ENCODE measurements around the gene ETS2. TPM values are rescaled to one million over a fixed set of nuclear protein-coding genes. Genes with fewer than 3 reads are reported as not detected.

Gene ETS2
- 20.7 TPM for polyA plus RNA-seq (2013, experiment 1 of 2)
- 19.6 TPM for polyA plus RNA-seq (2013, experiment 2 of 2)

GRCh38 chr21:38805328-38806152, at the start of gene ETS2:
TSS of gene ETS2 (plus strand) at chr21:38805929. CDS start at chr21:38810035, 4,106 bp downstream.
- H3K27me3 ChIP-seq (ENCODE audit: insufficient read depth, low read length): peaks cover 15% of the 10 kb centered on the region; the same call in 1 of the 2 replicates
- peak within 1 kb of the TSS; percentile 65 for H3K4me3 ChIP-seq (ENCODE audit: low read length)
- H3K9me3 ChIP-seq (ENCODE audit: insufficient read depth, low read depth, low read length): no peaks in the 10 kb centered on the region
- under 1% methylated on average over 76 of the region's 76 CpGs for WGBS
- peaks cover 36% of the 10 kb centered on the region for H3K4me1 ChIP-seq (ENCODE audit: insufficient read depth, low read length)
- H3K9ac ChIP-seq (ENCODE audit: low read depth, low read length): peak within 1 kb of the TSS; percentile 72
- H3K36me3 ChIP-seq (ENCODE audit: insufficient read depth, low read length): peaks cover 10% of the 10 kb centered on the region
- peak within 1 kb of the TSS; percentile 73 for H3K27ac ChIP-seq (ENCODE audit: low read depth, low read length)

GRCh38 chr21:38756746-38757145, 49.0 kb upstream of the ETS2 start:
- Histone ChIP-seq H3K4me1 (ENCODE audit: insufficient read depth, low read length) (peaks cover 5% of the 10 kb centered on the region; the same call in 1 of the 2 replicates), H3K27me3 (ENCODE audit: insufficient read depth, low read length) (peaks cover 21% of the 10 kb centered on the region), H3K9ac (ENCODE audit: low read depth, low read length) (no peak overlapping the region), H3K36me3 (ENCODE audit: insufficient read depth, low read length) (no peaks in the 10 kb centered on the region), H3K4me3 (ENCODE audit: low read length) (no peak overlapping the region), H3K27ac (ENCODE audit: low read depth, low read length) (no peak overlapping the region), H3K9me3 (ENCODE audit: insufficient read depth, low read depth, low read length) (no peaks in the 10 kb centered on the region)
- WGBS: 94% methylated on average over 2 of the region's 3 CpGs

DNA sequence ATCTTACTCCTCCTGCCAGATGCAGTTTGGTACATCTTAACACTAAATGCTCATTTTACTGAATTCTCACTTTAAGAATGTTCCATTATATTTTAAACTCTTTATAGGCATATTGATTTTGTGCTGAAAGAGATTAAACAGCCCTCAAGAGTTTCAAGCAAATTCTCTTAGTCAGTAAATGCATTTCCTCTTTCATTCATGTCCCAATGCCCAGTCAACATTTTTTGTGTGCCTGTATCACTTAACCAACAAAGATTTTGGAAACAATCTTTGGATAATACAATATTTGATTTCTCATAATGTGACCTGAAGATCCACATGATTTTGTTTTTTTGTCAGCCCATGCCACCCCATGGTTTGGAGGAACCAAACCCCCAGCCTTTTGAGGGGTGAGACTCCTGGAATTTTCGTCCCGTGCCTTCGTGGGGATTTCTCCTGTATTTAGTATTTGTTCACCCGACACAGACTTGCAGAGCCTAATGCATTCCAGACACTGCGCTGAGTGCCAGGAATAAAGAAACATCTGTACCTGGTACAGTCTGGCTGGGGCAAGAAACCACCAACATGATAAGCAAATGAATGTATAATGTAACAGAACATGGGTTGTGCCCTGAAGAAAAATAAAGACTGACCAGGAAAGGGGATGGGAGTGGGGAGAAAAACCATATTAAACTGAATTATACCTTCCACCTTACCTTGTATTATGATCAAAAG, 47.1 kb upstream of the ETS2 start:
- peaks cover 22% of the 10 kb centered on the region for H3K27me3 ChIP-seq (ENCODE audit: insufficient read depth, low read length)
- H3K36me3 ChIP-seq (ENCODE audit: insufficient read depth, low read length): no peaks in the 10 kb centered on the region
- H3K9ac ChIP-seq (ENCODE audit: low read depth, low read length): no peak overlapping the region
- 95% methylated on average over 5 of the region's 5 CpGs for WGBS
- H3K9me3 ChIP-seq (ENCODE audit: insufficient read depth, low read depth, low read length): no peaks in the 10 kb centered on the region
- no peak overlapping the region for H3K27ac ChIP-seq (ENCODE audit: low read depth, low read length)
- no peak overlapping the region for H3K4me3 ChIP-seq (ENCODE audit: low read length)
- peaks cover 5% of the 10 kb centered on the region; the same call in 1 of the 2 replicates for H3K4me1 ChIP-seq (ENCODE audit: insufficient read depth, low read length)

- no peaks in the 10 kb centered on the region for H3K9me3 ChIP-seq (ENCODE audit: insufficient read depth, low read depth, low read length)
- WGBS: 93% methylated on average over 6 of the region's 6 CpGs
- H3K9ac ChIP-seq (ENCODE audit: low read depth, low read length): no peak overlapping the region
- no peaks in the 10 kb centered on the region for H3K36me3 ChIP-seq (ENCODE audit: insufficient read depth, low read length)
- no peak overlapping the region for H3K27ac ChIP-seq (ENCODE audit: low read depth, low read length)
- peaks cover 5% of the 10 kb centered on the region; the same call in 1 of the 2 replicates for H3K4me1 ChIP-seq (ENCODE audit: insufficient read depth, low read length)
- H3K4me3 ChIP-seq (ENCODE audit: low read length): no peak overlapping the region
- peaks cover 22% of the 10 kb centered on the region for H3K27me3 ChIP-seq (ENCODE audit: insufficient read depth, low read length)
Measured at GRCh38 chr21:38759413-38759812, 46.3 kb upstream of the ETS2 start.

DNA sequence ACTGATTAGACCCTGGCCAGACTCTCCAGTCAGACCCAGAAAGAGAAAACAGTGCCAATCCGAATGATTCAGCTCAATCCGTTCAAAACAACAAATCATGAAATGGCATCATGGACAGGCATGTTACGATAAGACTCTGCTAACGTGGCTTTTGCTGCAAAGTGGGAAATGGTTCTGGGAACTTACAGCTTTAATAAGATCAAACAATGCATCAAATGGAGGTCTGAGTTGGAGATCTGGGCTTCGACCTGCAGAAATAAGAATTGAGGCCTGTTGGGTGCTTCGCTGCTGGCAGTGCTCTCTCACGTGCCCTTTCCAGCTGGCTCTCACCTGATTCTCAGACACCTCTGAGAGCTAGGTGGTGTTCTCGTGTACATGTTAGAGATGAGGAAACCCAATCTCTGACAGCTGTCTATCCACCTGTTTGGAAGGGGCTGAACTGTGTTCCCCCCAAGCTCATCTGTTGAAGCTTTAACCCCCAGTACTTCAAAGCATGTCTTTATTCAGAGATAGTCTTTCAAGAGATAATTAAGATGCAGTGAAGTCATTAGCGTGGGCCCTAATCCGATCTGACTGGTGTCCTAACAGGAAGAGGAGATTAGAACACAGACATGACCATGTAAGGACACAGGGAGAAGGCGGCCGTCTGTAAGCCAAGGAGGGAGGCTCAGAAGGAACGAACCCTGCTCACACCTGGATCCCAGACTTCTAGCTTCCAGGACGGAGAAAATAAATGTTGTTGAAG, 45.5 kb upstream of the ETS2 start:
- Histone ChIP-seq H3K36me3 (ENCODE audit: insufficient read depth, low read length) (no peaks in the 10 kb centered on the region), H3K27ac (ENCODE audit: low read depth, low read length) (no peak overlapping the region), H3K27me3 (ENCODE audit: insufficient read depth, low read length) (peaks cover 22% of the 10 kb centered on the region), H3K4me3 (ENCODE audit: low read length) (no peak overlapping the region), H3K9ac (ENCODE audit: low read depth, low read length) (no peak overlapping the region), H3K9me3 (ENCODE audit: insufficient read depth, low read depth, low read length) (no peaks in the 10 kb centered on the region), H3K4me1 (ENCODE audit: insufficient read depth, low read length) (peaks cover 5% of the 10 kb centered on the region; the same call in 1 of the 2 replicates)
- 67% methylated on average over 14 of the region's 14 CpGs for WGBS

GRCh38 chr21:38760762-38761155, 45.0 kb upstream of the ETS2 start:
- Histone ChIP-seq H3K9ac (ENCODE audit: low read depth, low read length) (no peak overlapping the region), H3K4me1 (ENCODE audit: insufficient read depth, low read length) (no peaks in the 10 kb centered on the region; the same call in 1 of the 2 replicates), H3K36me3 (ENCODE audit: insufficient read depth, low read length) (no peaks in the 10 kb centered on the region), H3K27ac (ENCODE audit: low read depth, low read length) (no peak overlapping the region), H3K9me3 (ENCODE audit: insufficient read depth, low read depth, low read length) (no peaks in the 10 kb centered on the region), H3K27me3 (ENCODE audit: insufficient read depth, low read length) (peaks cover 22% of the 10 kb centered on the region), H3K4me3 (ENCODE audit: low read length) (no peak overlapping the region)
- 82% methylated on average over 7 of the region's 7 CpGs for WGBS

GRCh38 chr21:38761531-38761930, 44.2 kb upstream of the ETS2 start:
- Histone ChIP-seq H3K27me3 (ENCODE audit: insufficient read depth, low read length) (peaks cover 22% of the 10 kb centered on the region), H3K36me3 (ENCODE audit: insufficient read depth, low read length) (no peaks in the 10 kb centered on the region), H3K9me3 (ENCODE audit: insufficient read depth, low read depth, low read length) (peaks cover 5% of the 10 kb centered on the region; the same call in 1 of the 2 replicates), H3K4me3 (ENCODE audit: low read length) (no peak overlapping the region), H3K9ac (ENCODE audit: low read depth, low read length) (no peak overlapping the region), H3K4me1 (ENCODE audit: insufficient read depth, low read length) (no peaks in the 10 kb centered on the region; the same call in 1 of the 2 replicates), H3K27ac (ENCODE audit: low read depth, low read length) (no peak overlapping the region)
- WGBS: 93% methylated on average over 4 of the region's 4 CpGs

DNA sequence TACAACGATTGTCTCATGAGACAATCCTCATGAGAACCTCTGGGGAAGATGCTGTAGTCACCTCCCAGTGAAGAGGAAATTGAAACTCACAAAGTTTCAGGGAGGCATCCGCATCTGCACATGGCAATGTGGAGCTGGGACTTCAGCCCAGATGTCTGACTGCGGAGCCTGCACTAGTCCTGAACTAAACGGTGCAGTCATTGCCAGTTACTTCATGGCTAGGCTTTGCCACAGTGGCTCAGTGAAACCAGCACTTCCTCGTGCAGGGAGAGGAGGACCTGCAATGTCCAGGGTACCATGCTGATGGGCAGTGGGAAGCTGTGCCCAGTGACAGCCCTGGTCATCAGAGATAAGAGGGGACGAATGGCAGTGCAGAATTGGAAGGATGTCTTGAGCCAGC, 40.7 kb upstream of the ETS2 start:
- Histone ChIP-seq H3K9me3 (ENCODE audit: insufficient read depth, low read depth, low read length) (peaks cover 5% of the 10 kb centered on the region; the same call in 1 of the 2 replicates), H3K27me3 (ENCODE audit: insufficient read depth, low read length) (peaks cover 7% of the 10 kb centered on the region)
- WGBS: 91% methylated on average over 6 of the region's 6 CpGs

GRCh38 chr21:38766987-38767722, 38.6 kb upstream of the ETS2 start:
- H3K4me1 ChIP-seq (ENCODE audit: insufficient read depth, low read length): no peaks in the 10 kb centered on the region
- no peak overlapping the region for H3K9ac ChIP-seq (ENCODE audit: low read depth, low read length)
- WGBS: 86% methylated on average over 13 of the region's 13 CpGs
- H3K27me3 ChIP-seq (ENCODE audit: insufficient read depth, low read length): no peaks in the 10 kb centered on the region
- no peaks in the 10 kb centered on the region for H3K36me3 ChIP-seq (ENCODE audit: insufficient read depth, low read length)
- H3K9me3 ChIP-seq (ENCODE audit: insufficient read depth, low read depth, low read length): peaks cover 5% of the 10 kb centered on the region; the same call in 1 of the 2 replicates
- no peak overlapping the region for H3K4me3 ChIP-seq (ENCODE audit: low read length)
- H3K27ac ChIP-seq (ENCODE audit: low read depth, low read length): no peak overlapping the region

More for the DNA sequence above, 40.7 kb upstream of the ETS2 start:
- Histone ChIP-seq H3K9ac (ENCODE audit: low read depth, low read length) (no peak overlapping the region), H3K4me1 (ENCODE audit: insufficient read depth, low read length) (no peaks in the 10 kb centered on the region; the same call in 1 of the 2 replicates), H3K27ac (ENCODE audit: low read depth, low read length) (no peak overlapping the region), H3K36me3 (ENCODE audit: insufficient read depth, low read length) (no peaks in the 10 kb centered on the region), H3K4me3 (ENCODE audit: low read length) (no peak overlapping the region)

GRCh38 chr21:38768471-38769063, 37.2 kb upstream of the ETS2 start:
- Histone ChIP-seq H3K27ac (ENCODE audit: low read depth, low read length) (no peak overlapping the region), H3K36me3 (ENCODE audit: insufficient read depth, low read length) (no peaks in the 10 kb centered on the region), H3K4me1 (ENCODE audit: insufficient read depth, low read length) (no peaks in the 10 kb centered on the region), H3K27me3 (ENCODE audit: insufficient read depth, low read length) (no peaks in the 10 kb centered on the region), H3K9me3 (ENCODE audit: insufficient read depth, low read depth, low read length) (peaks cover 5% of the 10 kb centered on the region; the same call in 1 of the 2 replicates), H3K4me3 (ENCODE audit: low read length) (no peak overlapping the region), H3K9ac (ENCODE audit: low read depth, low read length) (no peak overlapping the region)
- WGBS: 94% methylated on average over 13 of the region's 13 CpGs

Measured in HUES64 (cell line).